ENCODE data around the gene MAP3K7.

The MAP3K7 gene

DNA sequence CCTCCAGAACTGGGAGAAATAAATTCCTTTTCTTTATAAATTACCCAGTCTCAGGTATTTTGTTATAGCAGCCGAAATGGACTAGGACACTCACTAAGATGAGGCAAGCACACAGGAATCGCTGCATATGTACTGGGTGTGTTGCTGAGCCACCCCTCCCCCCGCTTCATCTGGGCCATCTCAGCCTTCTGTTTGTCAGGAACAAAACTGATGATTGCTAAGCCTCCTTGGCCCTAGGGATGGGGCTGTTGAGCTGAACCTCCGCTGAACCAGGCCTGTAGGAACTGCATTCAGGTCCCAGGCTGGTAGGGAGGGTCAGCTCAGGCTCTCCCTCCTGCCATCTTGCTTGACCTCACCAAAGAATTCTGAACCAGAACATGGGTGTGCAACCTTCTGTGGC lies 108.6 kb downstream of the MAP3K7 start:
- H3K27ac ChIP-seq = no peak overlapping the region
- TF ChIP-seq, protein P1, sequence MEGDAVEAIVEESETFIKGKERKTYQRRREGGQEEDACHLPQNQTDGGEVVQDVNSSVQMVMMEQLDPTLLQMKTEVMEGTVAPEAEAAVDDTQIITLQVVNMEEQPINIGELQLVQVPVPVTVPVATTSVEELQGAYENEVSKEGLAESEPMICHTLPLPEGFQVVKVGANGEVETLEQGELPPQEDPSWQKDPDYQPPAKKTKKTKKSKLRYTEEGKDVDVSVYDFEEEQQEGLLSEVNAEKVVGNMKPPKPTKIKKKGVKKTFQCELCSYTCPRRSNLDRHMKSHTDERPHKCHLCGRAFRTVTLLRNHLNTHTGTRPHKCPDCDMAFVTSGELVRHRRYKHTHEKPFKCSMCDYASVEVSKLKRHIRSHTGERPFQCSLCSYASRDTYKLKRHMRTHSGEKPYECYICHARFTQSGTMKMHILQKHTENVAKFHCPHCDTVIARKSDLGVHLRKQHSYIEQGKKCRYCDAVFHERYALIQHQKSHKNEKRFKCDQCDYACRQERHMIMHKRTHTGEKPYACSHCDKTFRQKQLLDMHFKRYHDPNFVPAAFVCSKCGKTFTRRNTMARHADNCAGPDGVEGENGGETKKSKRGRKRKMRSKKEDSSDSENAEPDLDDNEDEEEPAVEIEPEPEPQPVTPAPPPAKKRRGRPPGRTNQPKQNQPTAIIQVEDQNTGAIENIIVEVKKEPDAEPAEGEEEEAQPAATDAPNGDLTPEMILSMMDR (IDR thresholded peaks at IDR 0.05) = no peak
- no peak for TF ChIP-seq ZFX (IDR thresholded peaks at IDR 0.05; ENCODE audit: borderline replicate concordance)

DNA sequence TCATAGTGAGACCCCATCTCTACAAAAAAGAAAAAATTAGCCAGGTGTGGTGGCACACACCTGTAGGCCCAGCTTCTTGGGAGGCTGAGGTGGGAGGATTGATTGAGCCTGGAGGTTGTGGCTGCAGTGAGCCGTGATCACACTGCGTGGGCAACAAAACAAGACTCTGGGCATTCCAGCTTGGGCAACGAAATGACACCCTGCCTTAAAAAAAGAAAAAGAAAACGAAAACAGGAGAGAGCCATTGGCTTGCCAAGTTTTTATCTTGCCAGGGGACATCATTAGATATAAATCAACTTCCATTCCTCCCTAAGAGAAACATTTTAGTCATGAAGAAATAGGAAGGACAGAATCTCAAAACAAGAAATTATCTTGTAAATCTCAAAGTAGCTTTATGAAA lies 109.5 kb downstream of the MAP3K7 start:
- no peak overlapping the region for H3K27ac ChIP-seq
- TF ChIP-seq, protein P1 (IDR thresholded peaks at IDR 0.05) = no peak
- no peak for TF ChIP-seq ZFX (IDR thresholded peaks at IDR 0.05; ENCODE audit: borderline replicate concordance)

DNA sequence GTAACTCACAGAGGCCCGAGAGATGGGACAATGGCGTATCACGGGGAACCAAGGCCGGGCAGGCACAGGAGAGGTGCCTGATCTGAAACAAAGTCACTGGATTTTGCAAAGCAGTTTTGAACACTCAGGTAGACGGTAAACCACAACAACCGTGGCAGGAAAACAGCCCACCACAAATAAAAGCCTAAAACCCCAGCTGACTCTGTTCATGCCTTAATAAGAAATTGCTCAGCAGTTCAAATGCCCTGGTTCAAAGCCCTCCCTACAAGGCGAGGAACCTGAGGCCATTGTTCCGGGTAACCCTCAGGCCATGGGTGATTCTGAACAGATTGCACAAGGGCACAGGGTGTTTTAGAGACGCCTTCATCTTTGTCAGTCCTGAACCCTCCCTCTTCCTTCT lies 114.2 kb downstream of the MAP3K7 start:
- TF ChIP-seq, protein P1 (IDR thresholded peaks at IDR 0.05) = no peak

DNA sequence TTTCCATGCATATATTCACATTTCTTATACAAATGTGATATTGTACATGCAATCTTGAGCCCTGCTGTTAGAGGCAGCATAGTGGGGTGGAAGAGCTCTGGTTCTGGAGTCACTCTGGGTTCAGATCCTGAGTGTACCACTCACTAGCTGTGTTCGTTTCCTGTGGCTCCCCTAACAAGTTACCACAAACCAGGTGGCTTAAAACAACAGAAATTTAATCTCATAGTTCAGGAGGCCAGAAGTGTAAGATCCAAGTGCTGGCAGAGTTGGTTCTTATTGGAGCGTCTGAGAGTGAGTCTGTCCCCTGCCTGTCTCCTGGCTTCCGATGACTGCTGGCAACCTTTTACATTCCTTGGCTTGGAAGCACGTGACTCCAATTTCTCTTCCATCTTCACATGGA lies 115.6 kb downstream of the MAP3K7 start:
- H3K27ac ChIP-seq = no peak overlapping the region
- TF ChIP-seq ZFX (IDR thresholded peaks at IDR 0.05; ENCODE audit: borderline replicate concordance) = no peak
- TF ChIP-seq, protein P1 (IDR thresholded peaks at IDR 0.05) = no peak

More for the DNA sequence above, 114.2 kb downstream of the MAP3K7 start:
- no peak overlapping the region for H3K27ac ChIP-seq

DNA sequence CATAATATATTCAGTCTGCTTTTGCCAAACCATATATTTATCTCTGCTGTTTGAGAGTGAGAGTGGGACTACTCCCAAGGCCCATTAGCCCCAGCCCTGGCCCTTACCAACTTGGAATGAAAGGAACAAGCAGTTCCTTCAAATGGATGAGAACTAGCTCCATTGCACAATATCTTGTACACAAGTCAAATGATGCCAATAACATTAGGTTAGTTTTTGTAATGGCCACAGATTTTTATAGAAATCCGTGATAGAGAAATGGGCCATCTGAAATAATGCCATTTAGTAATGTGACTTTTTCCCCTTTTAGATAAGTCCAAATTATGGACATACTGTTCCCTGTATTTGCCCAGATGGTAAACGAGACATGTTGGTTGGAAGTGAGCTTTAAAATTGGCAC lies 117.0 kb downstream of the MAP3K7 start:
- TF ChIP-seq, protein P1 (IDR thresholded peaks at IDR 0.05) = no peak
- TF ChIP-seq ZFX (IDR thresholded peaks at IDR 0.05; ENCODE audit: borderline replicate concordance) = no peak
- H3K27ac ChIP-seq = no peak overlapping the region

DNA sequence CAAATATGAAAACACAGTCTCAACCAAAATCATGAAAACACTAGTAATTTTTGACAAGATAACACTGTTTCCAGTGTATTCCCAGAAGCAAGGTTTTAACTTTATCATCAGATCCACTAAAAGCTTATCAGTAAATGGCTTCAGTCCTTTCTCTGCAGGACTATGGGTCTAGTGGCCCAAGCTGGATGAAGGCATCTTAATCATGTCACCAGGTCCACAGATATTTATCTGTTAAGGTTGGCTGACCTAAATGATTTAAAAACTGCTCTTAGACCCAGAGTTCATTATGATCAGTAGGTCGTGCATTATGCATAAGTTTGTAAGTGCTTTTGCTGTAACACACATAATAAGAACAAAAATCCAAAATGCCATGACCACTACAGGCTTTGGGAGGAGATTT lies 118.0 kb downstream of the MAP3K7 start:
- H3K27ac ChIP-seq = no peak overlapping the region
- no peak for TF ChIP-seq ZFX (IDR thresholded peaks at IDR 0.05; ENCODE audit: borderline replicate concordance)
- TF ChIP-seq, protein P1 (IDR thresholded peaks at IDR 0.05) = no peak

DNA sequence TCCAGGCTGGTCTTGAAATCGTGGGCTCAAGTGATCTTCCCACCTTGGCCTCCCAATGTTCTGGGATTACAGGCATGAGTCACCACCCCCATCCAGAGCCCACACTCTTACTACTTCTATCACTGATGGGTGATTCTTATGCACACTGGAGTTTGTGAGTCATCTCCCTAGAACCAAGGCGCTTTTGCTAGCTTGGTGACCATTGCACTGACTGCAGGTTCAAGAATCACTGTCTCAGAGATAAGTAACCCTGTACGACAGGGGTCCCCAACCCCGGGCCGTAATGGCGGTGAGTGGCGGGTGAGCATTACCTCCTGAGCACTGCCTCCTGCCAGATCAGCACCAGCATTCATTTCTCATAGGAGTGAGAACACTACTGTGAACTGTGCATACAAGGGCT lies 118.8 kb downstream of the MAP3K7 start:
- no peak overlapping the region for H3K27ac ChIP-seq
- TF ChIP-seq, protein P1 (IDR thresholded peaks at IDR 0.05) = no peak
- no peak for TF ChIP-seq ZFX (IDR thresholded peaks at IDR 0.05; ENCODE audit: borderline replicate concordance)

Measured in 22Rv1 (cell line).